GM12873 (cell line): Measurements from ENCODE around the gene YWHAH.

Experiments
- TF ChIP-seq, protein P1 (sequence below): IDR thresholded peaks from 2 replicates; pipeline ENCODE4 v1.5.1; 2012; ENCODE audit warnings: low read depth, mild to moderate bottlenecking, moderate library complexity, low read length, control low read depth; ENCODE audit not compliant: insufficient read depth; ENCODE audit errors: missing control alignments

The YWHAH gene

DNA sequence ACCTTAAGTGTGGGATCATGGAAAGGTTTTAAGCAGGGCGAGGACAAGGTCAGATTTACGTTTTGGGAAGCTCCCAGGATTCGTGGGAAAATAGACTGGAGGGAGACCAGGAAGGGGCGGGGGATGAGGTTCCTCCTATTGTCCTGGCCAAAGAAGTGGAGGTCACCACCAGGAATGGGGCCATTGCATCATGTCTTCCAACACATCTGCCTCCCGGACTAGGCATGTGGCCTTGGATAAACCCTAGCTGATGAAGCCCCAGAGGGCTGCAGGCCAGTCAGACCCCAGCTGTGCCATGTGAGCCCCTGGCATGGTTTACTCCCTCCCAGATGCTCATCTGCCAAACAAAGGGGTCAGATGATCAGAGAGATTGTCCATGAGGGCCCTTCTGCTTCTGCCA, 11.5 kb upstream of the YWHAH start:
- TF ChIP-seq, protein P1, sequence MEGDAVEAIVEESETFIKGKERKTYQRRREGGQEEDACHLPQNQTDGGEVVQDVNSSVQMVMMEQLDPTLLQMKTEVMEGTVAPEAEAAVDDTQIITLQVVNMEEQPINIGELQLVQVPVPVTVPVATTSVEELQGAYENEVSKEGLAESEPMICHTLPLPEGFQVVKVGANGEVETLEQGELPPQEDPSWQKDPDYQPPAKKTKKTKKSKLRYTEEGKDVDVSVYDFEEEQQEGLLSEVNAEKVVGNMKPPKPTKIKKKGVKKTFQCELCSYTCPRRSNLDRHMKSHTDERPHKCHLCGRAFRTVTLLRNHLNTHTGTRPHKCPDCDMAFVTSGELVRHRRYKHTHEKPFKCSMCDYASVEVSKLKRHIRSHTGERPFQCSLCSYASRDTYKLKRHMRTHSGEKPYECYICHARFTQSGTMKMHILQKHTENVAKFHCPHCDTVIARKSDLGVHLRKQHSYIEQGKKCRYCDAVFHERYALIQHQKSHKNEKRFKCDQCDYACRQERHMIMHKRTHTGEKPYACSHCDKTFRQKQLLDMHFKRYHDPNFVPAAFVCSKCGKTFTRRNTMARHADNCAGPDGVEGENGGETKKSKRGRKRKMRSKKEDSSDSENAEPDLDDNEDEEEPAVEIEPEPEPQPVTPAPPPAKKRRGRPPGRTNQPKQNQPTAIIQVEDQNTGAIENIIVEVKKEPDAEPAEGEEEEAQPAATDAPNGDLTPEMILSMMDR = no peak

DNA sequence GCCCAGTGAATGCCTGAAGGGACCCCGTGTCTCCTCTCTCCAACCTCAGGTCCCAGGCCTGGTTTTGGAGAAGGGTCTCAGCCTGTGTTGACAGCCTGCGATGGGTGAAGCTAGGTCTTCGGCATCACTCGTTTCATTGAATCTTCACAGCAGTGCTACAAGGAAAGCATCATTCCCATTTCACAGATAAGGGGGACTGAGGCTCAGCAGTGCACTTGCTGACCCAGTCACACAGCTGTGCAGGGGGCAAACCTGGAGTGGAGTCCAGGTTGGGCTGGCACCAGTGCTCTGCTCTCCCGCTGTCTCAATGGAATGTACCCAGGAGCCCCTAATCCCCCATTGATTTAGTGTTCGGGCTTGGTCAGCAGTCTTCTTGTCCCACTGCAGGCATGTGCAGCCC, 10.9 kb upstream of the YWHAH start:
- TF ChIP-seq, protein P1 = no peak

DNA sequence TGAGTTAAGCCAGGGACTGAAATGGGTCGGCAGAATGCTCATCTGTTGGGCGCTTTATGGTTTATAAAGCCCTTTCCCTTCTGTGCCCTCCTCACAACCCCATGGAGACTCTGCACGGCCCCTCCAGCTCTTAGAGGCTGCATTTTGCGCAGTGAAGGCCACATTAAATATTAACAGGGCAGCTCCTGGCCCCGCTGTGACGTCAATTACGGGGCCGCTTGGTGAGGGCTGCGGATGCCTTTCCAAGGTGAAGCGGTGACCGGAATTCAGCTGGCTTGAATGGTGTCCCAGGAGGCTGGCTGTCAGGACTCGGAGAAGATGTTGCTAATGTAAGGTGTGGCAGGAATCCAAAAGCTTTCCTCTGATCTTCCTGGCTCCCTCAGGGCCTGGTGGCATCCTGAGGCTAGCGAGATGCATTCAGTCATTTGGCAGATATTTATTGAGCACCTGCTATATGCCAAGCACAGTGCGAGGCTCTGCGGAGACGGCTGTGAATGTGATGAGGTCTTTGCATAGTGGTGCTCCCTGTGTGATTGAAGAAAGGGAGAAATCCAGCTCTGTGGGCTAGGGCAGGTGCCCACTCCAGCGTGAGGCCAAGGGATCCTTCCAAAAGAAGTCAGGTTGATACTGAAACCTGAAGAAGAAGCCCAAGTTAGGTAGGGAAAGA, 10.4 kb upstream of the YWHAH start:
- TF ChIP-seq, protein P1 = no peak

DNA sequence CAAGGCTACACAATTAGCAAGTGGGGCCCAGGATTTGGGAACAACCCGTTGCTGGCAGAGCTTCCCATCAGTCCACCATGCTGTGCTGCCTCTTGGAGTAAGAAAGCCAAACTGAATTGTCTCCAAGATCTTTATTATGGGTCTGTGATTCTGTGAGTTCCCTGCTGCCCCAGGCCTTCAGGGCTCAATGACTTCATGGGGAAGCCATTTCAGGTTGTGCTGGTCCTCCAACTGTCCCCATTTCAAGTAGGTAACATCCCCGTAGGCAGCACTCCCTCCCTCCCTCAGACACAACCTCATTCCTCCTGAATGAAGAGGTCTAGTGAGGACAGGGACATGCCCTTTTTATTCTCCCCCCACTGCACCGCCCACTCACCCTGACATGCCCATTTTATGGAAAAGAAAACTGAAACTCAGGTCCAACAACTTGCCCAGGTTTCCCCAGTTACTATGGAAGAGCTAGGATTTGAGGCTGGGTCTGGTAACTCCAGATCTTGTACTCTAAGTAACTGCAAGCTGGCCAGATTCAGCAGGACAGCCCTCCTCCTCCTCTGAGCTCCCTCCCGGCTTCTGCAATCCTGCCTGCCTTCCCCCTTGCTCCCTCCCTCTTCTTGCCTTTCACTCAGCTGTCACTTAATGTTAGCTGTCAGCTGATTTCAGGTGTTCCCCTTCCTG, 8.2 kb upstream of the YWHAH start:
- TF ChIP-seq, protein P1 = no peak

DNA sequence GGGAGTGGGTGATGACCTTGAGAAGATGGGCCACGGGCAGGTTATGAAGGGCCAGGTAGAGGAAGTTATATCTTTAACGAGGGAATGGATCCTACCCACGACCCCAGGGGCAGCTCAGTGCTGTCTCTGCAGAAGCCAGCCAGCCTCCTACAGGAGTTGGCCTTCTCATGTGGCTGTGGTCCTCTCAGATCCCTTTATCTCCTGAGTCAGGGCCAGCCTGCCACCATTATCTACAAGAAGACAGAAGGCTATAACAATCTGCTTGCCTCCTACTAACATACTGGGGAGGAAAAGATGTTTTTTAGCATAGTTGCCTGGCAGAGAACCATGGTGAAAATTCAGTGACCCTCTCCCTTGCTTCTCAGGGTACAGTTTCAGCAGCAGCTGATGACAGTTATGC, 7.0 kb upstream of the YWHAH start:
- TF ChIP-seq, protein P1 = no peak

DNA sequence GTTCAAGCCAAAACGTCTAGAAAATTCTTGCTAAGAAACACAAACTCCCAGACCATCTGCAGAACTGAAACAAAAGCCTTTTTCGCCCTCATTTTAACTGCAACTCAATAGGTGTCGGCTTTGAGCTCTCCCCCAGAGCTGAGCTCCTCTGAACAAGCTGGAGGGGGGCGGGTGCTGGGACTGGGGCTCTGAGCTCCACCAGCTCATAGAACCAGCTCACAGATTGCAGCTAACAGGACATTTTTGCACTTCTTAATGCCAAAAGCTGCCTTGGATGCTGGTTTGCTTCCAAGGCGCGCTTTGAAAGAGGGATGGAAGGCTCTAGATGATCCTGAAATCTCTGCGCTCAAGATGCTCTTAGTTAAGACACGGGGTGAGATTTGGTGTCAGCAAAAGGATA, 6.0 kb upstream of the YWHAH start:
- TF ChIP-seq, protein P1 = no peak

DNA sequence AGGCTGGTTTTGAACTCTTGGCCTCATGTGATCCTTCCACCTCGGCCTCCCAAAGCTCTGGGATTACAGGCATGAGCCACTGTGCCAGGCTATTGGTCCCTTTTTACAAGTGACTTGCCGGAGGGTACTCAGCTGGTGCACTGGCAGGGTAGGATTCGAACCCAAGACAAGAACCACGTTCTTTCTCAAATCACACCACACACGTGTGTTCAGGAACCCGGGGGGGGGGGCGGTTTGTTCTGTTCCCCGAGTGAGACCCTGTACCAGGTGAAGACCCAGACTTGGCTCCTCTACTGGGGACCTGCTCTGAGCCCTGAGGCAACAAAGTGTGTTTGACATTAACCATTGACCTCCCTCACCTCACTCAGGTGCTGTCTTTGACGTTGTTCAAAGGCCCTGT, 3.8 kb upstream of the YWHAH start:
- TF ChIP-seq, protein P1 = no peak
